ENCODE measurements around the gene MYO1F. TPM values are rescaled to one million over a fixed set of nuclear protein-coding genes. Genes with fewer than 3 reads are reported as not detected.

The MYO1F gene
- total RNA-seq, 1 donor from 2014 or later: 0.33 TPM

DNA sequence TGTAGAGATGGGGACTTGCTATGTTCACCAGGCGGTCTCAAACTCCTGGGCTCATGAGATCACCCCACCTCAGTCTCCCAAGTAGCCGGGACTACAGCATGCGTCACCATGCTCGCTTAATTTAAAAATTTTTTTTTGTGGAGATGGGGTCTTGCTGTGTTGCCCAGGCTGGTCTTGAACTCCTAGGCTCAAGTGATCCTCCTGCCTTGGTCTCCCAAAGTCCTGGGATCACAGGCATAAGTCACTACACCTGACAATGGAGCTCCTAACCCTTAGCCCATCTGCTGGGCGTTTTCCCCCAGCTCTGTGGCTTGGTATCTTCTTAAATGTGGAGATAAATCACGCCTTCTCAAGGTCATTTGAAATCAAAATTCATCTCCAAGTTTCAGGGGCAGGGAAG is 39.6 kb upstream of the MYO1F start:
- no peak overlapping the region for H3K4me3 Mint-ChIP-seq
- H3K27me3 Mint-ChIP-seq (ENCODE audit: low read depth): peaks cover 26% of the 10 kb centered on the region
- no peaks in the 10 kb centered on the region for H3K9me3 Mint-ChIP-seq
- no peak for TF ChIP-seq CTCF (conservative IDR thresholded peaks at IDR 0.05)
- H3K27ac Mint-ChIP-seq (ENCODE audit: unreplicated experiment): no peak overlapping the region
- H3K36me3 Mint-ChIP-seq (ENCODE audit: low read depth): no peaks in the 10 kb centered on the region
- DNase-seq (ENCODE audit: low read depth, low spot score): no peak
- peaks cover 4% of the 10 kb centered on the region for H3K4me1 Mint-ChIP-seq

DNA sequence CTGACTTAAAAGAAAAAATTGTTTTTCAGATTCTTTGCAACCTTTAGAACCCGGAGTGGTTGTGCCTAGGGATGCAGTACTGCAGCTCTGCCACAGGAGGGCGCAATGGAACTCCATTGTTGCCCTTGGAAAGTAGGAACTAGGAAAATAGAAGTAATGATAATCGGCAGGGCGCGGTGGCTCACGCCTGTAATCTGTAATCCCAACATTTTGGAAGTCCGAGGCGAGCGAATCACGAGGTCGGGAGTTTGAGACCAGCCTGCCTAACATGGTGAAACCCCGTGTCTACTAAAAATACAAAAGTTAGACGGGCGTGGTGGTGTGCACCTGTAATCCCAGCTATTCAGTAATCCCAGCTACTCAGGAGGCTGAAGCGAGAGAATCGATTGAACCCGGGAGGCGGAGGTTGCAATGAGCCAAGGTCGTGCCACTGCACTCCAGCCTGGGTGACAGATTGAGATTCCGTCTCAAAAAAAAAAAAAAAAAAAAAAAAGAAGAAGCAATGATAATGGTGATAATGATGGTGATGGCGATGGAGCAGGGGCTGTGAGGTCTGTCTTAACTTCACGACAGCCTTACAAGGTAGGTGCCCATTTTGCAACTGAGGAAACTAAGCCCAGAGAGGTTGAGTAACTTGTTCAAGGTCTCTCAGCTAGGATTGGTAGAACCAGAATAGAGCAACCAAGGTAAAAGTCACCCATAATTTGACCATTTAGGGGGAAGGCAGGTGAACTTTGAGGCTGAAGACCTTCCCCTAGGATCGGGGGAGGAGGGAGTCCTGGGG is 38.8 kb upstream of the MYO1F start:
- peak; percentile 92 for TF ChIP-seq CTCF (conservative IDR thresholded peaks at IDR 0.05)
- Mint-ChIP-seq H3K36me3 (ENCODE audit: low read depth) (no peaks in the 10 kb centered on the region), H3K4me1 (peaks cover 4% of the 10 kb centered on the region), H3K27me3 (ENCODE audit: low read depth) (peaks cover 25% of the 10 kb centered on the region), H3K27ac (ENCODE audit: unreplicated experiment) (no peak overlapping the region), H3K4me3 (peak overlapping the region; percentile 82), H3K9me3 (no peaks in the 10 kb centered on the region)
- peak; percentile 75 for DNase-seq (ENCODE audit: low read depth, low spot score)

DNA sequence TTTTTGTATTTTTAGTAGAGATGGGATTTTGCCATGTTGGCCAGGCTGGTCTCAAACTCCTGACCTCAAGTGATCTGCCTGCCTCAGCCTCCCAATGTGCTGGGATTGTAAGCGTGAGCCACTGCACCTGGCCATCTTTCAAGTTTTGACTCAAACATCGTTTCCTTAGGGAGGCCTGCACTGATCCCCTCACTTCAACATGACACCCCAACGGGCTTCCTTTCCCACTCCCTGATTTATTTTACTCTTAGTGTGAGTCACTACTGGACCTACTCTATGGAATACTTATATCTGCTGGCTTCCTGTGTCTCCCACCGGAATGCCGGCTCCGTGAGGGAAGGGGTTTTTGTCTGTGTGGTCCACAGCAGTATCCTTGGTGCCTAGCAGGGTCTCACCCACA is 37.8 kb upstream of the MYO1F start:
- no peak for DNase-seq (ENCODE audit: low read depth, low spot score)
- Mint-ChIP-seq H3K27me3 (ENCODE audit: low read depth) (peaks cover 16% of the 10 kb centered on the region), H3K36me3 (ENCODE audit: low read depth) (no peaks in the 10 kb centered on the region), H3K4me3 (peak overlapping the region; percentile 33), H3K4me1 (peaks cover 8% of the 10 kb centered on the region), H3K9me3 (no peaks in the 10 kb centered on the region), H3K27ac (ENCODE audit: unreplicated experiment) (no peak overlapping the region)
- TF ChIP-seq CTCF (conservative IDR thresholded peaks at IDR 0.05): no peak

GRCh38 chr19:8614455-8614854 is 37.2 kb upstream of the MYO1F start:
- H3K9me3 Mint-ChIP-seq: no peaks in the 10 kb centered on the region

DNA sequence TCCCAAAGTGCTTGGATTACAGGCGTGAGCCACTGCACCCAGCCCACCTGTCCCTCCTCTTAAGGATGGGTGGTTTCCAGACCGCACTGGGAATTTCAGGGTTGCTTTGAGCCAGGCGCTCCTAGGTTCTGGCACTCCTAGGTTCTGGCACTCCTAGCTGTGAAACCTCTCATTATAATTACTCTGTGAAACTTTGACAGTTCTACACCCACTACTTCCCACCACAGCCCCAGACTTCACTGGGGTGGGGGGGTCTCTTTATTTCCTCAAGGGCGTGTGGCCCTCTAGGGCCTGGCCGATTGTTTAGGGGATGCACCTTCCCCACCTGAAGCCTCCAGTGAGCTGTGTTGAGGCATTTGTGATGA is 35.5 kb upstream of the MYO1F start:
- Mint-ChIP-seq H3K27ac (ENCODE audit: unreplicated experiment) (no peak overlapping the region), H3K4me1 (peaks cover 23% of the 10 kb centered on the region), H3K27me3 (ENCODE audit: low read depth) (peaks cover 16% of the 10 kb centered on the region), H3K36me3 (ENCODE audit: low read depth) (no peaks in the 10 kb centered on the region), H3K9me3 (no peaks in the 10 kb centered on the region), H3K4me3 (peak overlapping the region; percentile 89)
- no peak for DNase-seq (ENCODE audit: low read depth, low spot score)
- no peak for TF ChIP-seq CTCF (conservative IDR thresholded peaks at IDR 0.05)

More at GRCh38 chr19:8614455-8614854, 37.2 kb upstream of the MYO1F start:
- Mint-ChIP-seq H3K4me1 (peaks cover 13% of the 10 kb centered on the region), H3K36me3 (ENCODE audit: low read depth) (no peaks in the 10 kb centered on the region), H3K27ac (ENCODE audit: unreplicated experiment) (no peak overlapping the region), H3K4me3 (no peak overlapping the region), H3K27me3 (ENCODE audit: low read depth) (peaks cover 19% of the 10 kb centered on the region)
- DNase-seq (ENCODE audit: low read depth, low spot score): no peak
- TF ChIP-seq CTCF (conservative IDR thresholded peaks at IDR 0.05): no peak
